ENCODE results near the gene SH3RF3.

The SH3RF3 gene

GRCh38 chr2:109236147-109236546 is 107.1 kb downstream of the SH3RF3 start:
- WGBS (ENCODE audit: extremely low coverage, insufficient coverage, low lambda C conversion rate): no CpG with 5 or more reads among the region's 4 CpGs

GRCh38 chr2:109237792-109238191 is 108.8 kb downstream of the SH3RF3 start:
- no peak overlapping the region for H4K5ac ChIP-seq (ENCODE audit: low read length)
- H3K4me1 ChIP-seq (ENCODE audit: control insufficient read depth, low read depth, low read length): no peaks in the 10 kb centered on the region
- H3K4me2 ChIP-seq (ENCODE audit: low read length): no peak overlapping the region
- no peaks in the 10 kb centered on the region for H3K36me3 ChIP-seq (ENCODE audit: control insufficient read depth, insufficient read depth, low read length)
- H3K4me3 ChIP-seq (ENCODE audit: low read length): no peak overlapping the region
- no CpG with 5 or more reads among the region's 2 CpGs for WGBS (ENCODE audit: extremely low coverage, insufficient coverage, low lambda C conversion rate)
- no peak overlapping the region for H3K9ac ChIP-seq (ENCODE audit: low read length)
- no peak overlapping the region for H2BK15ac ChIP-seq (replicated peaks; ENCODE audit: low read depth)
- no peaks in the 10 kb centered on the region for H3K79me2 ChIP-seq (ENCODE audit: control insufficient read depth, insufficient read depth, low read length)
- no peak overlapping the region for H3K4ac ChIP-seq (ENCODE audit: low read depth, low read length)
- no peaks in the 10 kb centered on the region for H3K27me3 ChIP-seq (ENCODE audit: insufficient read depth, low read length, poor library complexity)
- no peak overlapping the region for H3K18ac ChIP-seq (ENCODE audit: low read length)
- no peak overlapping the region for H4K8ac ChIP-seq (ENCODE audit: low read depth, low read length)
- no peak overlapping the region for H3K27ac ChIP-seq (ENCODE audit: low read depth, low read length)
- H3K23ac ChIP-seq (ENCODE audit: low read length): no peak overlapping the region
- DNase-seq: no peak
- H2AK5ac ChIP-seq (ENCODE audit: low read length): no peak overlapping the region
- H3K56ac ChIP-seq (ENCODE audit: low read length): no peak overlapping the region
- H2BK5ac ChIP-seq (ENCODE audit: low read length): no peak overlapping the region
- no peak overlapping the region for H2BK120ac ChIP-seq (ENCODE audit: low read depth, low read length)
- H3K79me1 ChIP-seq (ENCODE audit: low read length): no peaks in the 10 kb centered on the region

More at GRCh38 chr2:109236147-109236546, 107.1 kb downstream of the SH3RF3 start:
- no peaks in the 10 kb centered on the region for H3K36me3 ChIP-seq (ENCODE audit: control insufficient read depth, insufficient read depth, low read length)
- H3K23ac ChIP-seq (ENCODE audit: low read length): no peak overlapping the region
- no peak overlapping the region for H3K4me3 ChIP-seq (ENCODE audit: low read length)
- no peak for DNase-seq
- H2BK120ac ChIP-seq (ENCODE audit: low read depth, low read length): no peak overlapping the region
- no peaks in the 10 kb centered on the region for H3K79me1 ChIP-seq (ENCODE audit: low read length)
- no peak overlapping the region for H3K27ac ChIP-seq (ENCODE audit: low read depth, low read length)
- H2BK5ac ChIP-seq (ENCODE audit: low read length): no peak overlapping the region
- H3K56ac ChIP-seq (ENCODE audit: low read length): no peak overlapping the region
- H3K4ac ChIP-seq (ENCODE audit: low read depth, low read length): no peak overlapping the region
- no peak overlapping the region for H3K4me2 ChIP-seq (ENCODE audit: low read length)
- no peak overlapping the region for H4K5ac ChIP-seq (ENCODE audit: low read length)
- no peak overlapping the region for H2BK15ac ChIP-seq (replicated peaks; ENCODE audit: low read depth)
- no peak overlapping the region for H3K18ac ChIP-seq (ENCODE audit: low read length)
- no peak overlapping the region for H4K8ac ChIP-seq (ENCODE audit: low read depth, low read length)
- H3K4me1 ChIP-seq (ENCODE audit: control insufficient read depth, low read depth, low read length): no peaks in the 10 kb centered on the region
- H2AK5ac ChIP-seq (ENCODE audit: low read length): no peak overlapping the region
- no peak overlapping the region for H3K9ac ChIP-seq (ENCODE audit: low read length)
- H3K79me2 ChIP-seq (ENCODE audit: control insufficient read depth, insufficient read depth, low read length): no peaks in the 10 kb centered on the region
- no peaks in the 10 kb centered on the region for H3K27me3 ChIP-seq (ENCODE audit: insufficient read depth, low read length, poor library complexity)

GRCh38 chr2:109238580-109238979 is 109.6 kb downstream of the SH3RF3 start:
- Histone ChIP-seq H2BK15ac (replicated peaks; ENCODE audit: low read depth) (no peak overlapping the region), H2BK5ac (ENCODE audit: low read length) (no peak overlapping the region), H3K4me3 (ENCODE audit: low read length) (no peak overlapping the region), H3K27ac (ENCODE audit: low read depth, low read length) (no peak overlapping the region), H3K36me3 (ENCODE audit: control insufficient read depth, insufficient read depth, low read length) (no peaks in the 10 kb centered on the region), H3K23ac (ENCODE audit: low read length) (no peak overlapping the region), H3K4me2 (ENCODE audit: low read length) (no peak overlapping the region), H4K5ac (ENCODE audit: low read length) (no peak overlapping the region), H2AK5ac (ENCODE audit: low read length) (no peak overlapping the region), H3K56ac (ENCODE audit: low read length) (no peak overlapping the region), H3K79me2 (ENCODE audit: control insufficient read depth, insufficient read depth, low read length) (no peaks in the 10 kb centered on the region), H3K79me1 (ENCODE audit: low read length) (no peaks in the 10 kb centered on the region), H3K9ac (ENCODE audit: low read length) (no peak overlapping the region), H2BK120ac (ENCODE audit: low read depth, low read length) (no peak overlapping the region), H3K4ac (ENCODE audit: low read depth, low read length) (no peak overlapping the region), H4K8ac (ENCODE audit: low read depth, low read length) (no peak overlapping the region), H3K18ac (ENCODE audit: low read length) (no peak overlapping the region), H3K4me1 (ENCODE audit: control insufficient read depth, low read depth, low read length) (no peaks in the 10 kb centered on the region), H3K27me3 (ENCODE audit: insufficient read depth, low read length, poor library complexity) (no peaks in the 10 kb centered on the region)
- WGBS (ENCODE audit: extremely low coverage, insufficient coverage, low lambda C conversion rate): no CpG with 5 or more reads among the region's 4 CpGs
- peak; percentile 52 for DNase-seq

GRCh38 chr2:109239720-109240119 is 110.7 kb downstream of the SH3RF3 start:
- WGBS (ENCODE audit: extremely low coverage, insufficient coverage, low lambda C conversion rate): no CpG with 5 or more reads among the region's 6 CpGs
- H4K8ac ChIP-seq (ENCODE audit: low read depth, low read length): no peak overlapping the region
- H3K36me3 ChIP-seq (ENCODE audit: control insufficient read depth, insufficient read depth, low read length): no peaks in the 10 kb centered on the region
- H3K27me3 ChIP-seq (ENCODE audit: insufficient read depth, low read length, poor library complexity): no peaks in the 10 kb centered on the region
- H4K5ac ChIP-seq (ENCODE audit: low read length): no peak overlapping the region
- H3K4ac ChIP-seq (ENCODE audit: low read depth, low read length): no peak overlapping the region
- no peak overlapping the region for H2BK15ac ChIP-seq (replicated peaks; ENCODE audit: low read depth)
- H3K27ac ChIP-seq (ENCODE audit: low read depth, low read length): no peak overlapping the region
- no peak overlapping the region for H2BK5ac ChIP-seq (ENCODE audit: low read length)
- no peak overlapping the region for H2AK5ac ChIP-seq (ENCODE audit: low read length)
- no peak overlapping the region for H3K9ac ChIP-seq (ENCODE audit: low read length)
- no peak overlapping the region for H3K56ac ChIP-seq (ENCODE audit: low read length)
- no peak overlapping the region for H3K18ac ChIP-seq (ENCODE audit: low read length)
- H3K4me2 ChIP-seq (ENCODE audit: low read length): no peak overlapping the region
- H3K79me2 ChIP-seq (ENCODE audit: control insufficient read depth, insufficient read depth, low read length): no peaks in the 10 kb centered on the region
- H3K79me1 ChIP-seq (ENCODE audit: low read length): no peaks in the 10 kb centered on the region
- H3K4me1 ChIP-seq (ENCODE audit: control insufficient read depth, low read depth, low read length): no peaks in the 10 kb centered on the region
- no peak overlapping the region for H2BK120ac ChIP-seq (ENCODE audit: low read depth, low read length)
- peak; percentile 61 for DNase-seq
- H3K23ac ChIP-seq (ENCODE audit: low read length): no peak overlapping the region
- H3K4me3 ChIP-seq (ENCODE audit: low read length): no peak overlapping the region

- Histone ChIP-seq H3K23ac (ENCODE audit: low read length) (no peak overlapping the region), H2BK15ac (replicated peaks; ENCODE audit: low read depth) (no peak overlapping the region), H2BK5ac (ENCODE audit: low read length) (no peak overlapping the region), H2AK5ac (ENCODE audit: low read length) (no peak overlapping the region), H3K4me1 (ENCODE audit: control insufficient read depth, low read depth, low read length) (no peaks in the 10 kb centered on the region), H3K56ac (ENCODE audit: low read length) (no peak overlapping the region), H3K4me2 (ENCODE audit: low read length) (no peak overlapping the region), H3K27me3 (ENCODE audit: insufficient read depth, low read length, poor library complexity) (no peaks in the 10 kb centered on the region), H3K79me2 (ENCODE audit: control insufficient read depth, insufficient read depth, low read length) (no peaks in the 10 kb centered on the region), H3K79me1 (ENCODE audit: low read length) (no peaks in the 10 kb centered on the region), H2BK120ac (ENCODE audit: low read depth, low read length) (no peak overlapping the region), H3K4me3 (ENCODE audit: low read length) (no peak overlapping the region), H3K9ac (ENCODE audit: low read length) (no peak overlapping the region), H3K18ac (ENCODE audit: low read length) (no peak overlapping the region), H3K4ac (ENCODE audit: low read depth, low read length) (no peak overlapping the region), H3K27ac (ENCODE audit: low read depth, low read length) (no peak overlapping the region), H3K36me3 (ENCODE audit: control insufficient read depth, insufficient read depth, low read length) (no peaks in the 10 kb centered on the region), H4K5ac (ENCODE audit: low read length) (no peak overlapping the region), H4K8ac (ENCODE audit: low read depth, low read length) (no peak overlapping the region)
- no CpG with 5 or more reads among the region's 7 CpGs for WGBS (ENCODE audit: extremely low coverage, insufficient coverage, low lambda C conversion rate)
- DNase-seq: no peak
Measured at GRCh38 chr2:109242210-109242653, 113.2 kb downstream of the SH3RF3 start.

- Histone ChIP-seq H3K23ac (ENCODE audit: low read length) (no peak overlapping the region), H3K36me3 (ENCODE audit: control insufficient read depth, insufficient read depth, low read length) (no peaks in the 10 kb centered on the region), H3K79me1 (ENCODE audit: low read length) (no peaks in the 10 kb centered on the region), H3K27me3 (ENCODE audit: insufficient read depth, low read length, poor library complexity) (no peaks in the 10 kb centered on the region), H3K56ac (ENCODE audit: low read length) (no peak overlapping the region), H2BK15ac (replicated peaks; ENCODE audit: low read depth) (no peak overlapping the region), H2BK5ac (ENCODE audit: low read length) (no peak overlapping the region), H3K4me3 (ENCODE audit: low read length) (no peak overlapping the region), H3K27ac (ENCODE audit: low read depth, low read length) (no peak overlapping the region), H3K4me2 (ENCODE audit: low read length) (no peak overlapping the region), H3K4ac (ENCODE audit: low read depth, low read length) (no peak overlapping the region), H4K8ac (ENCODE audit: low read depth, low read length) (no peak overlapping the region), H3K4me1 (ENCODE audit: control insufficient read depth, low read depth, low read length) (no peaks in the 10 kb centered on the region), H3K79me2 (ENCODE audit: control insufficient read depth, insufficient read depth, low read length) (no peaks in the 10 kb centered on the region), H3K18ac (ENCODE audit: low read length) (no peak overlapping the region), H2AK5ac (ENCODE audit: low read length) (no peak overlapping the region), H3K9ac (ENCODE audit: low read length) (no peak overlapping the region), H4K5ac (ENCODE audit: low read length) (no peak overlapping the region), H2BK120ac (ENCODE audit: low read depth, low read length) (no peak overlapping the region)
- no peak for DNase-seq
- no CpG with 5 or more reads among the region's 12 CpGs for WGBS (ENCODE audit: extremely low coverage, insufficient coverage, low lambda C conversion rate)
Measured at GRCh38 chr2:109242654-109243331, 113.8 kb downstream of the SH3RF3 start.

Data from mesendoderm (in vitro differentiated cells).